Large intestine (tissue), 3 donors: ENCODE results near the gene COL27A1. TPM values are rescaled to one million over a fixed set of nuclear protein-coding genes. Genes with fewer than 3 reads are reported as not detected.
A peak's percentile ranks its signal among the peaks of the same experiment; 100 is the strongest.

Experiments
- DNase-seq, 2 donors: peaks; one replicate each; pipeline versions ENCODE4 v3.0.0 to v3.0.0-alpha.2; 2013
- H3K27ac ChIP-seq: one replicate; pipeline ENCODE4 v1.5.1; 2013; ENCODE audit warnings: low read length
- H3K27me3 ChIP-seq: 2 replicates; pipeline ENCODE4 v1.6.1; 2013; ENCODE audit warnings: low read length; ENCODE audit not compliant: control insufficient read depth, insufficient read depth
- H3K36me3 ChIP-seq: 2 replicates; pipeline ENCODE4 v1.6.1; 2013; ENCODE audit warnings: low read length; ENCODE audit not compliant: control insufficient read depth, insufficient read depth
- H3K4me1 ChIP-seq: one replicate; pipeline ENCODE4 v1.6.1; 2013; ENCODE audit warnings: low read length; ENCODE audit not compliant: control insufficient read depth, insufficient read depth
- H3K4me3 ChIP-seq: one replicate; pipeline ENCODE4 v1.5.1; 2013; ENCODE audit warnings: low read length
- H3K9me3 ChIP-seq: one replicate; pipeline ENCODE4 v1.6.1; 2013; ENCODE audit warnings: mild to moderate bottlenecking, low read depth, low read length, moderate library complexity; ENCODE audit not compliant: control insufficient read depth
- WGBS: methylation state at CpG from one replicate; pipeline ENCODE4 v1.1.5; 2013; ENCODE audit warnings: low lambda C conversion rate; ENCODE audit not compliant: insufficient coverage; 5-methylcytosine and 5-hydroxymethylcytosine counted together
- polyA plus RNA-seq: library from polyadenylated mRNA; unstranded; fragments of 120-200 nt; gene quantifications from one replicate; pipeline ENCODE4 v1.2.1, GENCODE V29; 2013

The COL27A1 gene
- polyA plus RNA-seq, 1 donor = 117 TPM

DNA sequence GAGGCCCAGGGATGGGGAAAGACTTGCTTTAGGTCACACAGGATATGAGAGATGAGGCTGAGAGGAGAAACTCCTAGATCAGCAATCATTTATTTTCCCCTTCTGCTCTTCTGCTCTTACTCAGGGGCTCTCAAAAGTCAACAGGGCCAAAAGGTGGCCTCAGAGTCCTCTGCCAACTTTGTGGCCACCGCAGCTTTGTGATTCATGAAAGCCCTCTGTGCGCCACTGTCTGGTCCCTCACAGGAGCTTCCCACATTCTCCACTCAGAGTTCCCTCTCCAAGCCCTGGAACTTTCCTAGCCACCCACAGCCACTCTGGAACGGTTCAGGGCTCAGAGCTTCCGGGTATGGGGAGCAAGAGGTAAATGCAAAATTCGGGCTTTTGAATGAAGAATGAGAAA is 82.4 kb downstream of the COL27A1 start:
- Histone ChIP-seq H3K36me3 (peaks cover 51% of the 10 kb centered on the region), H3K27ac (no peak overlapping the region), H3K27me3 (no peaks in the 10 kb centered on the region), H3K4me1 (peaks cover 22% of the 10 kb centered on the region), H3K9me3 (no peaks in the 10 kb centered on the region), H3K4me3 (no peak overlapping the region)
- no CpG with 5 or more reads among the region's 5 CpGs for WGBS
- DNase-seq = no peak

DNA sequence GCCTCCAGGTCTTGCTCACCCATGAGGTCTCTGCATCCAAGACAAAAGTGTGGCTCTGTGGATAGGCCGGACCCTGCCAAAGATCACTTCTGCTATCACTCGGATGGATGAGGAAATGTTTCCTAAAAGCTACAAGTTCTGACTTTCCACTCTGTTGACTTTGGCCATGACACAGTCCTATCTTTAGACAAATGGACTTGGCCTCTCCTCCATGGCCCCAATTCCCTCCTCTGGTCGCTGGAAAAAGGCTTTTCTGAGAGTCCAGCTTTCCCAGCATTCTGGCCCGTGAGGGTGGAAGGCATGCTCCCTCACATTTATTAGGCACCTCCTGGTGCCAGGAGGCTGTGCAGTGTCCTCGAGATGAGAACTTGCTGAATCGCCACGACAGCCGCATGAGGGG is 83.1 kb downstream of the COL27A1 start:
- no CpG with 5 or more reads among the region's 8 CpGs for WGBS
- no peak overlapping the region for H3K4me3 ChIP-seq
- peak in 1 of 2 donors; percentile 42 for DNase-seq
- H3K9me3 ChIP-seq = no peaks in the 10 kb centered on the region
- no peaks in the 10 kb centered on the region for H3K27me3 ChIP-seq
- H3K4me1 ChIP-seq = peaks cover 22% of the 10 kb centered on the region
- peaks cover 51% of the 10 kb centered on the region for H3K36me3 ChIP-seq
- H3K27ac ChIP-seq = peak overlapping the region; percentile 76

DNA sequence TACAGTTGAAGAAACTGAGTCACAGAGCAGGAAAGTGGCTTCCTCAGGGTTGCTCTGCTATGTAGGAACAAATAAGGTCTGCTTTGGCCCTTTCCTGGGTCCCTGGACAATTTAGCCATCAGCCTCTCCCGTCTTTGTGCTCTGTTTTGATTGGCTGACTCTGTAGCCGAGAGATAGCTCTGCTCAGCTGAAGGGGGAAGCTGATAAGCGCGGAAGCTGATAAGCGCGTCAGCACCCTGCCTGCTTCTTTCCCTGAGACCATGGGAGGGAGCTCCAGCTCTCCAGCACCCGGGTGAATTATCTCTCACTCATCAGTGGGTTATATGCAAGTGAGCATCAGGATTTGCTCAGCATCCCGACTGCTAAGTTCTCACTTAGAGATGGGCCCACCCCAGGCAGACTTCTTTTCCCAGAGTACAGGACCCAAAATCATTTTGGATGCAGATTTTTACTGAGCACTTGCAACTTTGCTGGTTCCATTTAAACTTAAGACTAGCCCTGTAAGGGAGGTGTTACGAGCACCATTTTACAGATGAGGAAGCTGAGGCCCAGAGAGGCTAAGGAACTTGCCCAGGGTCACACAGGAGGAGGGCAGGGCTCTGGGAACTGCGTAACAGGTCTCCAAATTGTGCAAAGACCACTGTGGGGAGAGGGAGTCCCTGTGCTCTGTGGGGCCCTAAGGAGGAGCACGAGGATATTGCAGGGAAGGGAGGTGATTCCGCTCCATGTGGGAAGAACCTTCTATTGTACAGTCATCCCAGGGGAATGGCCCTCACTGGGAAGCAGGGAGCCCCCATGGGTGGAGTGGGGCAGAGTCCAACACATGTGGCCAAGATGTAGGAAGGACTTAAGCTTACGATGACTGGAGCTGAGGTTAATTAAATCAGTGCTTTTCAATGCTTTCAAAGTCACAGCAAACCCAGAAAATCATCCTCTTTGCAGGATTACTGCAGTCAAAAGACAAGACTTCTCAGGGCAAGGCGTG is 83.8 kb downstream of the COL27A1 start:
- H3K36me3 ChIP-seq = peaks cover 50% of the 10 kb centered on the region
- H3K4me3 ChIP-seq = no peak overlapping the region
- DNase-seq = peak; percentile 89 to 94
- peaks cover 22% of the 10 kb centered on the region for H3K4me1 ChIP-seq
- no peaks in the 10 kb centered on the region for H3K27me3 ChIP-seq
- peak overlapping the region; percentile 76 for H3K27ac ChIP-seq
- H3K9me3 ChIP-seq = no peaks in the 10 kb centered on the region
- WGBS = no CpG with 5 or more reads among the region's 14 CpGs

DNA sequence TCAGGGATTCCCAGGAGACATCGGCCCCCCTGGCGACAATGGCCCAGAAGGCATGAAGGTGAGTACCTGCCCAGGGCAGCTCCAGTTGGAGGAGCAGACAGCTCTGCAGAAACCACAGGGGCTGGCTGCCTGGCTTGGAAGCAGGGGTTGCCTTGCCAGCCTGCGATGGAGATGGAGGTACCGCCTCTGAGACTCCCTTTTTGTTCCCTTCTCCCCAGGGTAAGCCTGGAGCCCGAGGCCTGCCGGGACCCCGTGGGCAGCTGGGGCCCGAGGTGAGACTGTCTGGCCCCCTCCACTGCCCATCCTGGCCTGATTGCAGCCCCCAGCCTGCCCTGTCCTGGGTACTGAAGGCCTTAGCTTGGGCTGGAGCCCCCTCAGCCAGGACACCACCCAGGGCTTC is 84.9 kb downstream of the COL27A1 start:
- Histone ChIP-seq H3K27ac (peak overlapping the region; percentile 76), H3K4me1 (peaks cover 22% of the 10 kb centered on the region), H3K27me3 (no peaks in the 10 kb centered on the region), H3K9me3 (no peaks in the 10 kb centered on the region), H3K4me3 (no peak overlapping the region), H3K36me3 (peaks cover 57% of the 10 kb centered on the region)
- no CpG with 5 or more reads among the region's 8 CpGs for WGBS
- DNase-seq = no peak

DNA sequence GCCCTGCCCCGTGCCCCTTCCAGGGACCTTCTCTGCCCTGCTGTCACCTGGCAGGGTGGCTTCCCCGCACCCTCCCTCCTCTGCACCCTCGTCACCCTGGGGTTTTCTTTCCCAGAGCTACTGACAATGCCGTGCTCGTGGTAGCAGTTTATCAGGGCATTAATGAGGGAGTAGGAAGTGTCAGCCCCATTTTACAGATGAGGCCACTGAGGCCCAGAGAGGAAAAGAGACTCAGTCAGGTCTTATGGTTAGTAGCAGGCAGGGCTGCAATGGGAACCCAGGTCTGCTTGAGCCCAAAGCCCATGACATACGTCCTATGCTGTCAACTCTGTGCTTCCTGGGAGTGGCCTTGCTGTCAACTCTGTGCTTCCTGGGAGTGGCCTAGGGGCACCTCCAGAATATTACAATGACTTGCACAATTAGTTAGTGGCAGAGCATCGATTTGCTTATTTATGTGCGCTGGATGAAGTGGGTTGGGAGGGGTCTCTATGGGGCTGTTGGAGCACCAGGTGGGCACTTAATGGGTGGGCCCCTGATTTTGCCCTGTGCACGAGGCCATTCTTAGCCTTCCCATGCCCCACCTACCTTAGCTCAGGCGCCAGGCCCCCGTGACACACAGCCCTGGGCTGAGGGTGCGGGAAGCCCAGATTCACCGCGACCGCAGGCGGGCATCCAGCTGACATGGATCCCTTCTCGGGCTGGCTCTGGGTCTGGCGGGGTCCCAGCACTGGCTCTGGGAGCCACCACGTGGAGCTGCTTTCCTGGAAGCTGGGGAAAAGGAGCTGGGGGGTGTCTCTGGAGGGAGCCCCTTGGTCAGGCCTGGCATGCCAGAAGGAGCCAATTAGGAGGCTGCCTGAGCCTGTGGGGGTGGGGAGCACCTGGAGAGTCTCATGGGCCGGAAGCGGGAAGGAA is 85.6 kb downstream of the COL27A1 start:
- H3K27me3 ChIP-seq = no peaks in the 10 kb centered on the region
- peaks cover 22% of the 10 kb centered on the region for H3K4me1 ChIP-seq
- no peak overlapping the region for H3K27ac ChIP-seq
- WGBS = no CpG with 5 or more reads among the region's 21 CpGs
- H3K4me3 ChIP-seq = no peak overlapping the region
- no peaks in the 10 kb centered on the region for H3K9me3 ChIP-seq
- DNase-seq = no peak
- H3K36me3 ChIP-seq = peaks cover 57% of the 10 kb centered on the region

DNA sequence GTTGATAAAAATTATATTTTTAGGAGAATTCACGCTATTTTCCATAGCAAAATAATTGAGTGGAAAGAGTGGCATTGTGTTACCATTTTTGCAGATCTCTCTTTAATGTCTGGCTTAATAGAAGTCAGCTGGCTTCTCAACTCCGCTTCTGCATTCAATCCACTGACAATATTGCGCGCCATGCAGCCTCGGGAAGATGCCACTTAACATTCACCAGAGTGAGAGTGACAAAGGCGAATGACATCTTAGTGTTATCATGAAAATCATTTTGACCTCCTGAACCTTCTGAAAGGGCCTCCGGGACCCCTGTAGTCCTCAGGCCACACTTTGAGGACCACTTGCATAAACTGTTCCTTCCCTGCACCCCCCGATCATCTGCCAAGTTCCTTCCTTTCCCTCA is 87.5 kb downstream of the COL27A1 start:
- no peak for DNase-seq
- Histone ChIP-seq H3K4me3 (no peak overlapping the region), H3K9me3 (no peaks in the 10 kb centered on the region), H3K4me1 (peaks cover 22% of the 10 kb centered on the region), H3K27ac (no peak overlapping the region), H3K27me3 (no peaks in the 10 kb centered on the region), H3K36me3 (peaks cover 72% of the 10 kb centered on the region)
- WGBS = no CpG with 5 or more reads among the region's 8 CpGs

DNA sequence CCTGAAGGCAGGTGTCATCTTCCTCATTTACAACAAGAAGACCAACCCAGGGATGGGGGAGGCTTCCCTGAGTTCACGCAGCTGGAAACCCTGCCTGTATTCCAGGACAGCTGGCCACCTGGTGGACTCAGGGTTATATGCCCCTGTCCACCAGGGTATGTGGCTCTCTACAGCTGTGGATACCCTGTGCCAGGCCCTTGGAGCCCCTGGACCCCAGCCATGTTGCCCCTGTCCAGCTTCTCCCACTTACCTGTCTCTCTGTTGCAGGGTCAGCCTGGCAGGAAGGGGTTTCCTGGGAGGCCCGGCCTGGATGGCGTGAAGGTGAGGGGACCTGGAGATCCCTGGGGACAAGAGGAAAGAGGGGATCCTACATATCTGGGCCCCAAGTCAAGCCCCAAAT is 87.9 kb downstream of the COL27A1 start:
- no CpG with 5 or more reads among the region's 3 CpGs for WGBS
- no peak for DNase-seq
- H3K27ac ChIP-seq = no peak overlapping the region
- H3K9me3 ChIP-seq = no peaks in the 10 kb centered on the region
- H3K36me3 ChIP-seq = peaks cover 76% of the 10 kb centered on the region
- no peak overlapping the region for H3K4me3 ChIP-seq
- H3K4me1 ChIP-seq = peaks cover 22% of the 10 kb centered on the region
- H3K27me3 ChIP-seq = no peaks in the 10 kb centered on the region

DNA sequence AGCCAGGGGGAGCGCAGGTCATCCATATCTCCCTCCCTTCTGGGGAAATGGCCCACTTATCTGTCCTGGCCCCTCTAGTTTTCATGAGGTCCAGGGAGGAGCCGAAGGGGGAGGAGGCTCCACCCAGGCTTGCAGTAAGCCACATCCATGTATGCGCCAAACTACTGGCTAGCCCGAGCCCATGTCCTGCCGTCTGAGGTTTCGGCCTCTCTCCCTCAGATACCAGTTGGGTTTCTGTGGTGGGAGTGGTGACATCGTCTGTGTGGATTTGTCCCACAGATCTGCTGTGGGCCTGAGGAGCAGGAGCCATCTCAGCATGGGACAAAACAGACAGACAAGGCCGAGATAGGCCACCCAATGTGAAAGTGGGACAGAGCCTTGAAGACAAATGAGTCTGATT is 89.2 kb downstream of the COL27A1 start:
- Histone ChIP-seq H3K4me3 (no peak overlapping the region), H3K27ac (no peak overlapping the region), H3K36me3 (peaks cover 85% of the 10 kb centered on the region), H3K4me1 (peaks cover 11% of the 10 kb centered on the region), H3K9me3 (no peaks in the 10 kb centered on the region), H3K27me3 (no peaks in the 10 kb centered on the region)
- no peak for DNase-seq
- WGBS = no CpG with 5 or more reads among the region's 8 CpGs

DNA sequence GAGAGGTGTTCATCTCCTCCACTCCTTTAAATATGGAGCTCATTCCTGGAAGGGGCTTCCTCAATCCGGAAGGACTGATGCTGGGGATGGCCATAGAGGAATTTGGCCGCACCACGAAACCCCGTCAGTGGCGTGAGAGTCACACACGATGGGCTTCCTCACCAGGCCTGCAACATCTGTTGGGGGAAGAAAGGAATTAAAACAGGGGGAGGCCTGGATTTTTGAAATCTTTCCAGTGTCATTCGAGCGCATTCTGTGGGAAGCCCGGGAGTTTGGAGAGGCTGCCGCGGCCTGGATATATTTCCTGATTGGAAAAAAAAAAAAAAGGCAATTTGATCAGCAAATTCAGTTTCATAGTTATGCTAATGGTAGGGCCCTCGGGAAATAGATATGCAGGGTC is 91.2 kb downstream of the COL27A1 start:
- no peak for DNase-seq
- Histone ChIP-seq H3K4me1 (no peaks in the 10 kb centered on the region), H3K4me3 (no peak overlapping the region), H3K27ac (no peak overlapping the region), H3K9me3 (no peaks in the 10 kb centered on the region), H3K36me3 (peaks cover 81% of the 10 kb centered on the region), H3K27me3 (no peaks in the 10 kb centered on the region)
- WGBS = no CpG with 5 or more reads among the region's 12 CpGs

DNA sequence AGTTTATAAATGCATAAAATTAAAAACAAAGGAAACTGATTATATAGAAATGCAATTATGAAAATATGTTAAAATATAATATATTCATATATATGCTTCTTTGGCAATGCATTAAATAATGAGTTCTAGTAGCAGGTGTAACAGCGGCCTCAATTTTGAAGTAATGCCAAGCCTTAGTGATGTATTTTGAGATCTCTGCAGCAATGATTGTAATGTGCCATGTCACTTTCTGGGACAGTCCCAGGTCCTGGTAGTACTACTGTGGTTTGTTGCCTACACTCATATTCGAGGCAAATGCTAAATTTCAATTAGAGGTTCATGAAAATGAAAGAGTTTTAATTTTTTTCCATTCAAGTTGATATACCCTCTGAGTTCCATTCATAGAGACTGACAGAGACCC is 91.7 kb downstream of the COL27A1 start:
- H3K4me3 ChIP-seq = no peak overlapping the region
- H3K27ac ChIP-seq = no peak overlapping the region
- no peak for DNase-seq
- H3K9me3 ChIP-seq = no peaks in the 10 kb centered on the region
- no peaks in the 10 kb centered on the region for H3K27me3 ChIP-seq
- peaks cover 81% of the 10 kb centered on the region for H3K36me3 ChIP-seq
- no peaks in the 10 kb centered on the region for H3K4me1 ChIP-seq
- no CpG with 5 or more reads among the region's 2 CpGs for WGBS
